ENCODE results near the gene TCF7.

- no peak for TF ChIP-seq CTCF (IDR thresholded peaks at IDR 0.05 in 4 of 5, conservative IDR thresholded peaks at IDR 0.05 in 1 of 5)
- TF ChIP-seq POLR2A (IDR thresholded peaks at IDR 0.05) = no peak
Measured at GRCh38 chr5:134122530-134122929, 8.0 kb downstream of the TCF7 start.
